Common myeloid progenitor, CD34-positive (primary cell): ENCODE data around the gene STK32C.
"Not testable (repeated sequence)": the region's sequence is repeated elsewhere in the genome, so short reads cannot be mapped to it uniquely, and the experiment has no call there.

Source experiments
- CTCF ChIA-PET: fragments of 350-600 bp; sonication (Branson Sonifier 250); formaldehyde crosslinking; loops from one replicate; lab custom pipeline; 2021; ENCODE audit warnings: antibody characterized with exemption; lab: Charles Lee
- POLR2A ChIA-PET: fragments of 350-600 bp; sonication (Branson Sonifier 250); formaldehyde crosslinking; loops from one replicate; lab custom pipeline; 2021; ENCODE audit warnings: antibody characterized with exemption; lab: Charles Lee
- DNase-seq, 3 donors: peaks; one replicate each; pipeline versions ENCODE4 v3.0.0 to v3.0.0-alpha.2; 2013
- H3K27ac ChIP-seq, 2 experiments: 1 replicate in 1 of 2; 2 replicates in 1 of 2; pipeline ENCODE4 v1.7.0; 2013; ENCODE audit warnings: inconsistent platforms in 2 of 2, low read length in 2 of 2, mild to moderate bottlenecking in 2 of 2, low read depth in 1 of 2, moderate library complexity in 1 of 2; ENCODE audit not compliant: severe bottlenecking in 2 of 2, insufficient read depth in 1 of 2, poor library complexity in 1 of 2
- H3K27me3 ChIP-seq, 5 experiments: replicated peaks in 2 of 5; 1 replicate in 3 of 5; 2 replicates in 2 of 5; pipeline versions ENCODE4 v1.6.1 to v1.7.0; 2013; ENCODE audit warnings: low read length in 4 of 5, mild to moderate bottlenecking in 2 of 5, moderate library complexity in 2 of 5, inconsistent platforms in 1 of 5; ENCODE audit not compliant: insufficient read depth in 5 of 5, control insufficient read depth in 4 of 5
- H3K36me3 ChIP-seq, 4 experiments: 1 replicate in 2 of 4; 2 replicates in 2 of 4; pipeline versions ENCODE4 v1.6.1 to v1.7.0; 2013; ENCODE audit warnings: low read length in 3 of 4, control low read depth in 1 of 4, mild to moderate bottlenecking in 1 of 4; ENCODE audit not compliant: control insufficient read depth in 4 of 4, insufficient read depth in 4 of 4
- H3K4me1 ChIP-seq, 4 experiments: 1 replicate in 3 of 4; 2 replicates in 1 of 4; pipeline versions ENCODE4 v1.6.1 to v1.7.1; 2013; ENCODE audit warnings: low read length in 3 of 4, mild to moderate bottlenecking in 3 of 4, control low read depth in 1 of 4, inconsistent platforms in 1 of 4, moderate library complexity in 1 of 4; ENCODE audit not compliant: control insufficient read depth in 4 of 4, insufficient read depth in 4 of 4; ENCODE audit errors: control extremely low read depth in 1 of 4
- H3K4me3 ChIP-seq, 7 experiments: 1 replicate in 4 of 7; 2 replicates in 3 of 7; pipeline versions ENCODE4 v1.5.1 to v1.7.0; 2013; ENCODE audit warnings: mild to moderate bottlenecking in 7 of 7, low read length in 6 of 7, moderate library complexity in 6 of 7, inconsistent platforms in 2 of 7, low read depth in 2 of 7, control low read depth in 1 of 7; ENCODE audit not compliant: insufficient read depth in 4 of 7, control insufficient read depth in 1 of 7; ENCODE audit errors: extremely low read depth in 1 of 7
- H3K9me3 ChIP-seq, 5 experiments: 1 replicate in 4 of 5; 2 replicates in 1 of 5; pipeline versions ENCODE4 v1.6.1 to v1.7.1; 2013; ENCODE audit warnings: low read length in 4 of 5, mild to moderate bottlenecking in 2 of 5, inconsistent platforms in 1 of 5, low read depth in 1 of 5, moderate library complexity in 1 of 5; ENCODE audit not compliant: control insufficient read depth in 4 of 5, insufficient read depth in 2 of 5; ENCODE audit errors: control extremely low read depth in 1 of 5
- WGBS: methylation state at CpG from one replicate; pipeline ENCODE4 v1.1.5; 2013; ENCODE audit not compliant: insufficient coverage; 5-methylcytosine and 5-hydroxymethylcytosine counted together

STK32C gene

GRCh38 chr10:132339276-132339675, 31.5 kb upstream of the STK32C start:
- ChIA-PET CTCF (interaction anchor here (2.7 to 3.2 kb wide), 2 partner anchors 11 to 14 kb away, joined by 12 to 22 read pairs; no protein-coding TSS in a partner anchor), POLR2A (no interaction called here)
- WGBS: 97% methylated on average over 9 of the region's 11 CpGs
- Histone ChIP-seq H3K36me3 (peaks cover 0 to 21% (median 4%) of the 10 kb centered on the region in 4 experiments), H3K27me3 (no peaks in the 10 kb centered on the region), H3K9me3 (peaks cover 0 to 12% (median 4%) of the 10 kb centered on the region in 5 experiments), H3K4me1 (peaks cover 7 to 32% (median 23%) of the 10 kb centered on the region in 4 experiments), H3K4me3 (no peak overlapping the region), H3K27ac (no peak overlapping the region)
- DNase-seq: no peak

DNA sequence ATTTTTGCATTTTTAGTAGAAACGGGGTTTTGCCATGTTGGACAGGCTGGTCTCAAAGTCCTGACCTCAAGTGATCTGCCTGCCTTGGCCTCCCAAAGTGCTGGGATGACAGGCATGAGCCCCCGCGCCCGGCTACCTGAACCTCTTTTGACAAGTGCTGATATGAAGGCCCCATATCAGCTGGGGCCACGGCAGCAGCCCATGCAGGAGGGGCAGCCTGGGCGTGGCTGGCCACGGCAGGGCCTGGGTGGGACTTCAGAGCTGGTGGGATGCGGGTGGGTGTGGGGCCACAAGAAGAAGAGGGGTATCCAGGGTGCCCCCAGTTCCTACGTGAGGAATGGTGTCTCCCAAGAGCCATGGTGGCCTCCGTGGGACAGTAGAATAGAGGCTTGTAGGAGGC, 31.1 kb upstream of the STK32C start:
- no peak overlapping the region for H3K27ac ChIP-seq

GRCh38 chr10:132337854-132338253, 30.1 kb upstream of the STK32C start:
- H3K4me1 ChIP-seq: peaks cover 9 to 42% (median 29%) of the 10 kb centered on the region in 4 experiments
- not testable (repeated sequence) for H3K27me3 ChIP-seq, H3K27ac ChIP-seq, H3K36me3 ChIP-seq, DNase-seq
- 95% methylated on average over 6 of the region's 7 CpGs for WGBS
- peak overlapping the region in 4 of 7 experiments; percentile 64 to 78 (median 72) for H3K4me3 ChIP-seq
- peaks cover 0 to 11% (median 4%) of the 10 kb centered on the region in 5 experiments for H3K9me3 ChIP-seq
- CTCF ChIA-PET: interaction anchor here (1.0 to 3.2 kb wide), 4 partner anchors 12 to 22 kb away, joined by 3 to 22 read pairs (median 8); no protein-coding TSS in a partner anchor
- POLR2A ChIA-PET: interaction anchor here (0.7 kb wide), 1 partner anchor 23 kb away, joined by 4 read pairs; no protein-coding TSS in a partner anchor

More for the DNA sequence above, 31.1 kb upstream of the STK32C start:
- CTCF ChIA-PET: interaction anchor here (2.7 to 3.2 kb wide), 2 partner anchors 11 to 15 kb away, joined by 12 to 22 read pairs; no protein-coding TSS in a partner anchor
- H3K36me3 ChIP-seq: peaks cover 0 to 18% (median 5%) of the 10 kb centered on the region in 4 experiments
- DNase-seq: no peak
- H3K4me3 ChIP-seq: no peak overlapping the region
- 92% methylated on average over 6 of the region's 10 CpGs for WGBS
- POLR2A ChIA-PET: no interaction called here
- H3K9me3 ChIP-seq: peaks cover 0 to 12% (median 4%) of the 10 kb centered on the region in 5 experiments
- H3K4me1 ChIP-seq: peaks cover 7 to 32% (median 23%) of the 10 kb centered on the region in 4 experiments
- no peaks in the 10 kb centered on the region for H3K27me3 ChIP-seq

GRCh38 chr10:132336919-132337407, 29.2 kb upstream of the STK32C start:
- POLR2A ChIA-PET: interaction anchor here (0.7 kb wide), 1 partner anchor 24 kb away, joined by 4 read pairs; no protein-coding TSS in a partner anchor
- peak overlapping the region; percentile 51 to 84 for H3K27ac ChIP-seq
- peaks cover 0 to 7% (median 1%) of the 10 kb centered on the region in 4 experiments for H3K36me3 ChIP-seq
- DNase-seq: peak in 2 of 3 donors; percentile 48 to 64
- no peaks in the 10 kb centered on the region for H3K27me3 ChIP-seq
- peaks cover 0 to 6% (median 0%) of the 10 kb centered on the region in 5 experiments for H3K9me3 ChIP-seq
- CTCF ChIA-PET: interaction anchor here (1.1 to 3.2 kb wide), 4 partner anchors 13 to 23 kb away, joined by 3 to 22 read pairs (median 4); no protein-coding TSS in a partner anchor
- peak overlapping the region; percentile 52 to 78 (median 69) for H3K4me3 ChIP-seq
- H3K4me1 ChIP-seq: peaks cover 12 to 49% (median 35%) of the 10 kb centered on the region in 4 experiments
- WGBS: 20% methylated on average over 13 of the region's 19 CpGs

DNA sequence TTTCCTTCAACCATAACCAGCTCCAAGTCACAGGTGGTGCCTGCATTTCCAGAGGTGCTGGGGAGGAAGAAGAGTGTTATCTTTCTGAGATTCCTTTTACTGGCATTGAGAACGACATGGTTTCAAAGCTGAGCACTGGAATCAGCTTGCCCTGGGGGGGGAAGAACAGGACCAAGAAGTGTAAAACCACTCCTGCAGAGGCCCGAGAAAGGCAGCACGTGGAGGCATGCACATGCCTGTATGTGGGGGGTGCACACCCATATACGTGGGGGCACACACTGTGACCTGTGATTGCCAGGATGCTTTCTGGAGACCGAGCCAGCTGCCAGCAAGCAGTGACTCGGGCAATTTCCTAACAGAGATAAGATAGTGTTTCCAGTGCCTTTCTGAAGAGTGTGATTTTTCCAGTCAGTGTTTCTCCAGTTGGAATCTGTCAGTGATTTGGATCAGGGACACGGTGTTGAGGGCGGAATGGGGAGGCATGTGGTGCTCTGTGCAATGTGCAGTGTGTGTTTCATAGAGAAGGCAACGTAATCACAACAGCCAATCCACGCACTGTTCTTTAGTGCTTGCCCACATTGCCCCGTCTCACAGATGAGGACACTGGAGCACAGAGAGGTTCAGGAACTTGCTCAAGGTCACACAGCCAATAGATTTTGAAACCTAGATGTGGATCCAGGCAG, 28.5 kb upstream of the STK32C start:
- WGBS: 29% methylated on average over 9 of the region's 11 CpGs
- POLR2A ChIA-PET: interaction anchor here (0.6 to 0.7 kb wide), 2 partner anchors 60 to 75 kb away, joined by 3 to 4 read pairs; no protein-coding TSS in a partner anchor
- CTCF ChIA-PET: interaction anchor here (0.8 to 1.3 kb wide), 3 partner anchors 15 to 17 kb away, joined by 3 to 4 read pairs (median 3); no protein-coding TSS in a partner anchor
- Histone ChIP-seq H3K9me3 (no peaks in the 10 kb centered on the region), H3K36me3 (peaks cover 0 to 7% (median 1%) of the 10 kb centered on the region in 4 experiments), H3K27ac (peak overlapping the region; percentile 34 to 84), H3K4me1 (peaks cover 12 to 49% (median 36%) of the 10 kb centered on the region in 4 experiments), H3K27me3 (no peaks in the 10 kb centered on the region), H3K4me3 (peak overlapping the region in 5 of 7 experiments; percentile 63 to 78 (median 71))
- peak; percentile 32 to 74 (median 48) for DNase-seq

DNA sequence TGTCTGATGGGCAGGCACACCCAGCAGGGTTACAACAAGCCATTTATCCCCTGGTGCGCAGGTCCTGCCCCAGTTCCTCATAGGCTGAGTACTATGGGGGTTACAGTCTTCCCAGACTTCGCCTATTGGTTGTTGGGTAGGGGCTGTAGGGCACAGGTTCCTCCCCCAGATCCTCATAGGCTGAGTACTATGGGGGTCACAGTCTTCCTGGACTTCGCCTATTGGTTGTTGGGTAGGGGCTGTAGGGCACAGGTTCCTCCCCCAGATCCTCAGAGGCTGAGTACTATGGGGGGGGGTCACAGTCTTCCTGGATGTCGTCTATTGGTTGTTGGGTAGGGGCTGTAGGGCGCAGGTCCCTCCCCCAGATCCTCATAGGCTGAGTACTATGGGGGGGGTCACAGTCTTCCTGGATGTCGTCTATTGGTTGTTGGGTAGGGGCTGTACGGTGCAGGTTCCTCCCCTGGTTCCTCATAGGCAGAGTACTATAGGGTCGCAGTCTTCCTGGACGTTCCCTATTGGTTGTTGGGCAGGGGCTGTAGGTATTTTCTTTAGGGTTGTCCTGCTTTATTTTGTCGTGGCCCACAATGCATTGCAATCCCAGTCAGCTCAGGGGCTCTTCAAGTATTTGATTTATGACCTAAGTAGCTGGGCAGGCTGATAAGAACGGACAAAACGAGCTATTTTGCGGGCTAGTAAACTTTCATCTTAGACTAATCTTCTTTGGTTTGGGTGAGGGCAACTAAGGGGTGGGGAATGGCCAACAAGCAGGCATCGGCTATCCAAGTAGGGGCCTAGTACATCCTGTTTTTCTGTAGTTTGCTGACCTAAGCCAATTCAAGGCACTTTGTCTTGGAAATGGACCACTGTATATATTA, 27.7 kb upstream of the STK32C start:
- Histone ChIP-seq H3K27me3 (no peaks in the 10 kb centered on the region), H3K36me3 (peaks cover 0 to 7% (median 1%) of the 10 kb centered on the region in 4 experiments), H3K4me1 (peaks cover 12 to 56% (median 42%) of the 10 kb centered on the region in 4 experiments), H3K9me3 (no peaks in the 10 kb centered on the region), H3K4me3 (peak overlapping the region in 6 of 7 experiments; percentile 23 to 78 (median 63)), H3K27ac (peak overlapping the region; percentile 34 to 84)
- POLR2A ChIA-PET: interaction anchor here (0.6 to 0.7 kb wide), 2 partner anchors 59 to 76 kb away, joined by 3 to 4 read pairs; no protein-coding TSS in a partner anchor
- peak; percentile 99 to 100 (median 99) for DNase-seq
- 8% methylated on average over 7 of the region's 14 CpGs for WGBS
- CTCF ChIA-PET: interaction anchor here (0.8 to 1.3 kb wide), 2 partner anchors 16 to 18 kb away, joined by 3 read pairs; no protein-coding TSS in a partner anchor
